RWPE2 (cell line): ENCODE measurements around the gene ARPC1A.
A peak's percentile ranks its signal among the peaks of the same experiment; 100 is the strongest.

Experiments
- ATAC-seq: fragments of 200-7000 bp; cut with Tn5 transposase; 3 replicates; pipeline ENCODE4 v1.9.1; 2021; ENCODE audit warnings: low read depth
- DNase-seq: peaks from one replicate; pipeline ENCODE4 v3.0.0-alpha.2; 2020; ENCODE audit warnings: low spot score
- H3K27ac ChIP-seq: fragments of 450-650 bp; 2 replicates; pipeline ENCODE4 v1.5.1; 2017; ENCODE audit warnings: mild to moderate bottlenecking; ENCODE audit not compliant: poor library complexity, severe bottlenecking
- H3K27me3 ChIP-seq: fragments of 250-450 bp; sonication (Bioruptor Pico); 2 replicates; pipeline ENCODE4 v1.5.1; 2021; ENCODE audit warnings: mild to moderate bottlenecking, moderate library complexity; ENCODE audit not compliant: insufficient read depth, poor library complexity, severe bottlenecking
- H3K36me3 ChIP-seq: fragments of 250-450 bp; sonication (Bioruptor Pico); 2 replicates; pipeline ENCODE4 v1.5.1; 2020; ENCODE audit warnings: low read depth, mild to moderate bottlenecking, moderate library complexity
- H3K4me1 ChIP-seq: fragments of 250-450 bp; sonication (Bioruptor Pico); 2 replicates; pipeline ENCODE4 v1.5.1; 2021; ENCODE audit warnings: mild to moderate bottlenecking, moderate library complexity; ENCODE audit not compliant: insufficient read depth, poor library complexity, severe bottlenecking
- H3K4me3 ChIP-seq: fragments of 250-450 bp; sonication (Bioruptor Pico); 2 replicates; pipeline ENCODE4 v1.5.1; 2021; ENCODE audit warnings: mild to moderate bottlenecking, moderate library complexity; ENCODE audit not compliant: severe bottlenecking
- H3K9me3 ChIP-seq: fragments of 250-450 bp; sonication (Bioruptor Pico); 2 replicates; pipeline ENCODE4 v1.5.1; 2021; ENCODE audit warnings: mild to moderate bottlenecking, moderate library complexity; ENCODE audit not compliant: severe bottlenecking
- TF ChIP-seq, protein P1 (sequence below): fragments of 450-650 bp; IDR thresholded peaks from one replicate; pipeline ENCODE4 v1.5.1; 2017; ENCODE audit warnings: mild to moderate bottlenecking, moderate library complexity; ENCODE audit not compliant: poor library complexity, severe bottlenecking

ARPC1A gene

DNA sequence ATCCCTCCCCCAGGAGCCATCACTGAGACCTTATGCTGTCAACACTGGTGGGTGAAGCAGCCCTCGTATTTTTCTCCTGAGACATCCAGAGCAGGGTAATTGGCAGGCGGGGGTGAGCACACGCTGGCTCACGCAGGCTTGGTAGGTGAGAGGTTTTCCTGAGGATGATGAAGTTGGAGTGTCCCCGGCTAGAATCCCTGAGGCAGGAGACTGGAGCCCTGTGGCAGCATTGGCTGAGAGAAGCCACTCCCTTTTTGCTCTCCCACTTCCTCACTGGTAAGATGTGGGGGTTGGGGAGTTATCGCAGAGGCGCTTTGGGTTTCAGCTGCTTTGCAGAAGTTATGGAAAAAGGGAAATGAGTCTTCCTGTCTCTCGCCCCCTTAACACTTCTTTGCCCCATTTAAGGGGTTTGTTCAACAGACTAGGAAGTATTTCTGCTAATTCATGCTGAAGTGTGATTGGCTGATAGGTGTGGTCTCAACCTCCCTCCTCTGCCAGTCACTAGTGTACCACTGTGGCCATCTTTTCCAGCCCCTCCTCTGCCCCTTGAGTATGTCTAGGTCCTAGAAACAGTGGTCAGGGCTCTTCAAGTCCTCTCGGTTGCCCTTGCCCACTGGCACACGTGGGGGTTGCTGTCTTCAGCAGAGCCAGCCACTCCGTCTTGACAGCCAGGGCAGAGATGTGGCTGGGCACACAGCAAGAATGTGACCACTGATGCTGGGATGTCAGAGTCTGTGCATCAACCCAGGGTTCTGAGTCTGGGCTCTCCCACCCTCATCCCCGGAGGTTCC lies 54.5 kb downstream of the ARPC1A start:
- H3K36me3 ChIP-seq: peaks cover 60% of the 10 kb centered on the region
- DNase-seq (no peak), ATAC-seq (no peak; the same call in 2 of the 3 replicates)
- H3K4me1 ChIP-seq: peaks cover 19% of the 10 kb centered on the region
- H3K27me3 ChIP-seq: no peaks in the 10 kb centered on the region
- no peaks in the 10 kb centered on the region for H3K9me3 ChIP-seq
- TF ChIP-seq, protein P1, sequence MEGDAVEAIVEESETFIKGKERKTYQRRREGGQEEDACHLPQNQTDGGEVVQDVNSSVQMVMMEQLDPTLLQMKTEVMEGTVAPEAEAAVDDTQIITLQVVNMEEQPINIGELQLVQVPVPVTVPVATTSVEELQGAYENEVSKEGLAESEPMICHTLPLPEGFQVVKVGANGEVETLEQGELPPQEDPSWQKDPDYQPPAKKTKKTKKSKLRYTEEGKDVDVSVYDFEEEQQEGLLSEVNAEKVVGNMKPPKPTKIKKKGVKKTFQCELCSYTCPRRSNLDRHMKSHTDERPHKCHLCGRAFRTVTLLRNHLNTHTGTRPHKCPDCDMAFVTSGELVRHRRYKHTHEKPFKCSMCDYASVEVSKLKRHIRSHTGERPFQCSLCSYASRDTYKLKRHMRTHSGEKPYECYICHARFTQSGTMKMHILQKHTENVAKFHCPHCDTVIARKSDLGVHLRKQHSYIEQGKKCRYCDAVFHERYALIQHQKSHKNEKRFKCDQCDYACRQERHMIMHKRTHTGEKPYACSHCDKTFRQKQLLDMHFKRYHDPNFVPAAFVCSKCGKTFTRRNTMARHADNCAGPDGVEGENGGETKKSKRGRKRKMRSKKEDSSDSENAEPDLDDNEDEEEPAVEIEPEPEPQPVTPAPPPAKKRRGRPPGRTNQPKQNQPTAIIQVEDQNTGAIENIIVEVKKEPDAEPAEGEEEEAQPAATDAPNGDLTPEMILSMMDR: no peak
- peak overlapping the region; percentile 61 for H3K27ac ChIP-seq
- no peak overlapping the region for H3K4me3 ChIP-seq

DNA sequence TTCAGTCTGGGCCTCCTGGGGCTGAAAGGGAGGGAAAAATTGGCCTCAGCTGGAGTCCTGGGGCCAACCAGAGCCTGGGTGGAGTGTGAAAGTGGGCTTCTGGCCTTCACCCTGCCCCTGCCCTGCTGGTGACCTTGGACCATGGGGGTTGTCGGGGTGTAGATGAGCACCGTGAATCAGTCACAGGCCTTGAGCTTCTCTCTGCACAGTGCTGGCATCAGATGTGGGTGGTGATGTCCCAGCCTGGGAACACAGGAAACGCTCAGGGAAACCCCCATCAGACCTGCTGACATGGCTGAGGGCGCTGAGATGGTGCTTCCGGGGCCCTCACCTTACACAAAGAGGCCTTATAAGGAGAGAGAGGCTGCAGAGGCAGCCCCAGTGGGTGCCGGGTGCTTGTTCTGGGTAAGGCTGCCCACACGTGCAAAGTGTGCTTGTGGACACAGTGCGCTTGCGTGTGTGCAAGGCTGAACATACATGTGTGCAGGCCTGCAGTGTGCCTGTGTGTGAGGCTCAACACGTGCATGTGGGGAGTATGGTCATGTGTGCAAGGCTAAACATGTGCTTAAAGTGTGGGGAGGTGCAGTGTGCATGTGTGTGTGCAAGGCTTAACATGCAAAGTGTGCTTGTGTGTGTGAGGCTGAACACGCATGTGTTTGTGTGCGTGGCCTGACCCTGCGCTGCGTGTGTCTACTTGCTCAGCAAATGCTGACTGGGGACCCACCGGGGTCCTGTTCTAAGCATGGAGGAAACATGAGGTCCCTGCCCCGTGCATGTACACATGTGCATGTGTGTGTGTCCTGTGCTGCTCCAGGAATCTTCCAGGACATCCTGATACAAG lies 55.3 kb downstream of the ARPC1A start:
- H3K27ac ChIP-seq: peak overlapping the region; percentile 61
- ATAC-seq: no peak

DNA sequence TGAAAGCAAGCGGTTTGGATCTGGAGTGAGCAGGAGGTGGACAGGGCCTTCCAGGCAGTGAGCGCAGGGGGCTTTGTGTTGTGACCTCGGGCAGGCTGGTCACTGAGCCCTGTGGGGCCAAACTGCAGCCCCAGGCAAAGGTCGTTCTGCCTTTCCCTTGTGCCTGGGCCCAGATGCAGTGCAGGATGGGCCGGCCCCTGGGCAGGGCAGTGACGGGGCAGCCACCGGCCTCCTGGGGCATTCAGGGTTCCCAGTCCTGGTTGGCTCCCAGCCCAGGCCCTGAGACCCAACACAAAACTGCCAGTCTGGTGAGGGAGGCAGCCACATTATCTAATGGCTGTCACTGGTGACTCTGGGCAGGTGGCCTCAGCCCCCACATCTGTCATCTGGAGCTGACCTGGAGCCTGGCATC lies 56.0 kb downstream of the ARPC1A start:
- H3K4me1 ChIP-seq: peaks cover 19% of the 10 kb centered on the region
- H3K27me3 ChIP-seq: no peaks in the 10 kb centered on the region
- no peak overlapping the region for H3K27ac ChIP-seq
- DNase-seq: no peak
- H3K9me3 ChIP-seq: no peaks in the 10 kb centered on the region
- no peak overlapping the region for H3K4me3 ChIP-seq
- peaks cover 67% of the 10 kb centered on the region for H3K36me3 ChIP-seq
- no peak for ATAC-seq
- TF ChIP-seq, protein P1: no peak

More for the DNA sequence above, 55.3 kb downstream of the ARPC1A start:
- Histone ChIP-seq H3K9me3 (no peaks in the 10 kb centered on the region), H3K36me3 (peaks cover 67% of the 10 kb centered on the region), H3K27me3 (no peaks in the 10 kb centered on the region), H3K4me1 (peaks cover 19% of the 10 kb centered on the region), H3K4me3 (no peak overlapping the region)
- TF ChIP-seq, protein P1: no peak
- no peak for DNase-seq

DNA sequence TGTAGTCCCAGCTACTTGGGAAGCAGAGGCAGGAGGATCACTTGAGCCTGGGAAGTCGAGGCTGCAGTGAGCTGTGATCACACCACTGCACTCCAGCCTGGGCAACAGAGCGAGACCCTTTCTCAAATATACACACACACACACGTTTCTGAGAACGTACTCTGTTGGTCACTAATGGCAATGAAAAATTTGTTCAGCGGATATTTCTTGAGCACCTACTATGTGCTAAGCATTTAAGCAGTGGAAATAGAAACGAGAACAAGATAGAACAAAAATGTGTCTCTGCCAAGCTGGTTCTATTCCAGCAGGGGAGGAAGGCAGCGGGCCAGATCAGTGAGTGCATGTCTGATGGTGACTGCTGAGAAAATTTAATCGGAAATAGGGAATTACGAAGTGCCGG lies 57.5 kb downstream of the ARPC1A start:
- DNase-seq (no peak), ATAC-seq (no peak)
- TF ChIP-seq, protein P1: no peak
- Histone ChIP-seq H3K27ac (no peak overlapping the region), H3K4me1 (peaks cover 19% of the 10 kb centered on the region), H3K36me3 (peaks cover 73% of the 10 kb centered on the region), H3K4me3 (no peak overlapping the region), H3K9me3 (no peaks in the 10 kb centered on the region), H3K27me3 (no peaks in the 10 kb centered on the region)
